Neural crest cell (in vitro differentiated cells): ENCODE results near the gene RAB1B. TPM values are rescaled to one million over a fixed set of nuclear protein-coding genes. Genes with fewer than 3 reads are reported as not detected.

ENCODE experiments used
- DNase-seq: peaks from one replicate; pipeline ENCODE4 v3.0.0; 2021; ENCODE audit warnings: low read depth, mixed read lengths, low spot score
- H3K27ac Mint-ChIP-seq: one replicate; pipeline ENCODE4 v1.8.0; 2021; ENCODE audit warnings: mild to moderate bottlenecking, mixed read lengths; ENCODE audit not compliant: unreplicated experiment
- H3K27me3 Mint-ChIP-seq: 2 replicates; pipeline ENCODE4 v1.8.0; 2021; ENCODE audit warnings: low read depth, mild to moderate bottlenecking, mixed read lengths
- H3K36me3 Mint-ChIP-seq: 2 replicates; pipeline ENCODE4 v1.8.0; 2021; ENCODE audit warnings: low read depth, mild to moderate bottlenecking, mixed read lengths
- H3K4me1 Mint-ChIP-seq: 2 replicates; pipeline ENCODE4 v1.8.0; 2021; ENCODE audit warnings: mixed read lengths
- H3K4me3 Mint-ChIP-seq: one replicate; pipeline ENCODE4 v1.8.0; 2021; ENCODE audit warnings: mild to moderate bottlenecking, mixed read lengths
- H3K9me3 Mint-ChIP-seq: 2 replicates; pipeline ENCODE4 v1.8.0; 2021; ENCODE audit warnings: mixed read lengths
- total RNA-seq: library from RNA; stranded (reverse); gene quantifications from 2 replicates; pipeline ENCODE4 v1.2.1, GENCODE V29; 2021
- TF ChIP-seq, protein P1 (sequence below): fragments of 200-600 bp; sonication (generic); conservative IDR thresholded peaks from 2 replicates; pipeline ENCODE4 v1.5.0; 2021; ENCODE audit warnings: antibody characterized with exemption, mild to moderate bottlenecking

Gene RAB1B
- total RNA-seq, 1 donor from 2014 or later: 116 TPM

GRCh38 chr11:66287889-66288670, 19.6 kb downstream of the RAB1B start:
- DNase-seq: no peak
- Mint-ChIP-seq H3K27me3 (peaks cover 35% of the 10 kb centered on the region), H3K4me3 (peak overlapping the region; percentile 91), H3K27ac (peak overlapping the region; percentile 95), H3K9me3 (no peaks in the 10 kb centered on the region), H3K4me1 (peaks cover 36% of the 10 kb centered on the region), H3K36me3 (no peaks in the 10 kb centered on the region)
- TF ChIP-seq, protein P1, sequence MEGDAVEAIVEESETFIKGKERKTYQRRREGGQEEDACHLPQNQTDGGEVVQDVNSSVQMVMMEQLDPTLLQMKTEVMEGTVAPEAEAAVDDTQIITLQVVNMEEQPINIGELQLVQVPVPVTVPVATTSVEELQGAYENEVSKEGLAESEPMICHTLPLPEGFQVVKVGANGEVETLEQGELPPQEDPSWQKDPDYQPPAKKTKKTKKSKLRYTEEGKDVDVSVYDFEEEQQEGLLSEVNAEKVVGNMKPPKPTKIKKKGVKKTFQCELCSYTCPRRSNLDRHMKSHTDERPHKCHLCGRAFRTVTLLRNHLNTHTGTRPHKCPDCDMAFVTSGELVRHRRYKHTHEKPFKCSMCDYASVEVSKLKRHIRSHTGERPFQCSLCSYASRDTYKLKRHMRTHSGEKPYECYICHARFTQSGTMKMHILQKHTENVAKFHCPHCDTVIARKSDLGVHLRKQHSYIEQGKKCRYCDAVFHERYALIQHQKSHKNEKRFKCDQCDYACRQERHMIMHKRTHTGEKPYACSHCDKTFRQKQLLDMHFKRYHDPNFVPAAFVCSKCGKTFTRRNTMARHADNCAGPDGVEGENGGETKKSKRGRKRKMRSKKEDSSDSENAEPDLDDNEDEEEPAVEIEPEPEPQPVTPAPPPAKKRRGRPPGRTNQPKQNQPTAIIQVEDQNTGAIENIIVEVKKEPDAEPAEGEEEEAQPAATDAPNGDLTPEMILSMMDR: no peak

DNA sequence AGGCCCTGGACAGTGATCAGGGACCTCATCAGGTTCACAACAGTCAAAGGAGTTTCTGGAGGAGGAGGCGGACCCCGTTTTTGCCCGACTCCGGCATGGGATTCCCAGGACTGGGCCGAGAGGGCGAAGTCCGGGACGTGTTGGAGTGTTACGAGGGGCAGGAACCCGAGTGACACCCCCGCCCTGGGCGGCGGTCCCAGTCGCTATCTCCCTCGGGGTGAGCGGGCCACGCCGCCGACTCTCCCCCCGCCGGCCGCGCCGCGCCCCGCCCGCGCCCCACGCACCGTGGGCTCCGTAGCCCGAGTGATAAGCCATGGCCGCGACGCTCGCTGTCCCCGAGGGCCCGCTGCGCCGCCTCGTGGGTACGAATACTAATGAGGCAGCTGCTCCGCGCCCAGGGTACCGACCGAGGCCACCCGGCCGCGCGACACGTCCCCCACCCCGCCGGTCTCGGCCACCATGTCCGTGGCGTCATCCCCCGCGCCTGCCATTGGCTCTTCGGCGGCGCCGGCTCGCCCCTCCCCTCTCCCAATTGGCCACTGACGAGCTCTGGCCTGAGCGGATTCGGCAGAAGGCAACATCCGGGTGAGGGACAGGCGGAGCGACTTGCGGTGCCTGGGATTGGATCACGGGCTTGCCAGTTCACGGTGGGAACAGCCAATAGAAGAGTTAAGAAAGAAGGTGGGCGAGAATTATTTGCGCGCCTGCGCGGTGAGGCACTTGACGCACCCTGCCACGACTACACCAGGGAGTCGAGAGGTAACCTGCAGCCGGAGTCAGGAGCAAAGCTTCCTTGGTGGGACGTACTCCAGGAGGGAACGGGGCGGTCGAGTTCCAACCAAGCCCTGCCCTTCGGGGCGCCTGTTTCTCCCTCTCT, 20.5 kb downstream of the RAB1B start, which contains the start of gene YIF1A:
Gene YIF1A, minus strand, starts transcription at position 473 of the 877 bp plus-strand sequence. Its CDS starts 158 bp downstream, at position 315.
- peak; percentile 95 for DNase-seq
- H3K4me3 Mint-ChIP-seq: peak within 1 kb of the TSS; percentile 91
- H3K27me3 Mint-ChIP-seq: peaks cover 43% of the 10 kb centered on the region
- TF ChIP-seq, protein P1: no peak
- H3K36me3 Mint-ChIP-seq: no peaks in the 10 kb centered on the region
- H3K4me1 Mint-ChIP-seq: peaks cover 33% of the 10 kb centered on the region
- H3K9me3 Mint-ChIP-seq: no peaks in the 10 kb centered on the region
- peak within 1 kb of the TSS; percentile 95 for H3K27ac Mint-ChIP-seq

DNA sequence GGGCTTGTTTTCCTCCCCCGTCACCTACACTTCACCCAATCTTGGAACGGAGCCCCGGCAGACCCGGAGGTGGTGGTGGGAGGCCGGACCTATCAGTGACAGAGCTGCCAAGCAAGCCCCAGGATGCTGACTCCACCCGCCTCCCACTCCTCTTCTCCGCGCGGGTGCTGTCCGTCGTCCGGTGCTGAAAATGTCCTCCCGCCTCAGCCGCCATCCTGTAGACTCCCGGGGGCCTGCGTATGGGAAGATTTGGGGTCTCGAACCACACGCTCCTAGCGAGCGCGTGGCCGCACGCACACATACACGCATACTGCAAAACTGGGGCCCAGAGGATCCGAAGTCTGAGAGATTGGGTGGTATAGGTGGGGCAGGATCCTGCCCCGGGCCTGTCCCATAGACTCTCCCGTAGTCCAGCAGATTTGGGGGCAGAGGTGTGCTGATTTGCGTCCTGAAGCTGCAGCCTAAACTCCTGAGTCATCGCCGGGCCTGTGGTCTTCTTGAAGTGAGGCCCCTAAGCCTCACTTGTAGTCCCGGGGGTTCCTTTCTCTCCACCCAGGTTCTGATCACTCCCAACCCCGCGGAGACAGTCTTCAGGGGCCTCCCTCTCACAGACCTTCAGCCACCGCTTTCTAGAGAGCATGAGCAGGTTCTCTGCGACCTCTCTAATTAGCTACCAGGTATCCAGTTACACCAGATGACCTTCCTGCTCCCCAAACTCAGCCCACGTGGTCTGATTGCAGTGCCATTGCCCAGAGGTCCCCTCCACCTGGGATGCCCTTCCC, 21.3 kb downstream of the RAB1B start:
- Mint-ChIP-seq H3K27ac (peak overlapping the region; percentile 83), H3K4me1 (peaks cover 33% of the 10 kb centered on the region), H3K9me3 (no peaks in the 10 kb centered on the region)

GRCh38 chr11:66290330-66290621, 21.8 kb downstream of the RAB1B start:
- H3K27ac Mint-ChIP-seq: no peak overlapping the region
- TF ChIP-seq, protein P1: no peak
- H3K4me1 Mint-ChIP-seq: peaks cover 33% of the 10 kb centered on the region
- H3K27me3 Mint-ChIP-seq: peaks cover 47% of the 10 kb centered on the region
- no peaks in the 10 kb centered on the region for H3K36me3 Mint-ChIP-seq
- peak overlapping the region; percentile 90 for H3K4me3 Mint-ChIP-seq
- H3K9me3 Mint-ChIP-seq: no peaks in the 10 kb centered on the region
- no peak for DNase-seq

More for the DNA sequence above, 21.3 kb downstream of the RAB1B start:
- peak; percentile 76 for DNase-seq
- Mint-ChIP-seq H3K4me3 (peak overlapping the region; percentile 90), H3K27me3 (peaks cover 47% of the 10 kb centered on the region), H3K36me3 (no peaks in the 10 kb centered on the region)
- TF ChIP-seq, protein P1: no peak

DNA sequence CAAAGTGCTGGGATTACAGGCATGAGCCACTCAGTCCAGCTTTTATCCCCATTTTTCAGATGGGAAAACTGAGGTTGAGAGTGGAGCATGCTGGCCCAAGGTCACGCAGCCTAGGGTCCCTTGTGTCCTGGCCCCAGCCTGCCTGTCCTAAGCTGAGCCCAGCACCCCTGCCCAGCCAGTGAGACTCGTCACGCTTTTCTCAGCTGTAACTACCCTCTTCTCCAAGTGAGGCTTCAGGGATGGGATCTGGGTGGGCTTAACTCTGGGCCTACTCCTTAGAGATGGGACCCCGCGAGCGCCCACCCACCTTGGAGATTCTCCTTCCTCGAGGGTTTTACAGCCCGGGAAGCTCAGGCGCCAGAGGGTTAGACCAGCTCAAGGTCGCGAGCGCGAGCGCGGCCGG, 22.9 kb downstream of the RAB1B start:
- DNase-seq: no peak
- Mint-ChIP-seq H3K27ac (no peak overlapping the region), H3K4me3 (peak overlapping the region; percentile 90), H3K9me3 (no peaks in the 10 kb centered on the region), H3K4me1 (peaks cover 33% of the 10 kb centered on the region), H3K27me3 (peaks cover 50% of the 10 kb centered on the region), H3K36me3 (no peaks in the 10 kb centered on the region)
- TF ChIP-seq, protein P1: no peak
